Astrocyte (in vitro differentiated cells and primary cell): ENCODE data around the gene WDR89. TPM values are rescaled to one million over a fixed set of nuclear protein-coding genes. Genes with fewer than 3 reads are reported as not detected.

Experiments
- DNase-seq: peaks from one replicate; pipeline ENCODE4 v3.0.0-alpha.2; 2010; ENCODE audit warnings: low read depth
- FAIRE-seq: peaks from 2 replicates; lab custom pipeline; 2011; peaks lifted over from hg19 to GRCh38; lab: Jason Lieb, UNC
- H2AFZ ChIP-seq: 2 replicates; pipeline ENCODE4 v1.6.0; 2012; ENCODE audit warnings: low read depth, low read length, inconsistent platforms
- H3K27ac ChIP-seq: 2 replicates; pipeline ENCODE4 v1.5.1; 2011; ENCODE audit warnings: low read depth, low read length, inconsistent platforms
- H3K27me3 ChIP-seq: 2 replicates; pipeline ENCODE4 v1.6.0; 2011; ENCODE audit warnings: low read length, inconsistent platforms; ENCODE audit not compliant: insufficient read depth
- H3K36me3 ChIP-seq: 2 replicates; pipeline ENCODE4 v1.5.1; 2011; ENCODE audit warnings: low read length, inconsistent platforms; ENCODE audit not compliant: insufficient read depth
- H3K4me1 ChIP-seq: 2 replicates; pipeline ENCODE4 v1.5.1; 2011; ENCODE audit warnings: low read length, inconsistent platforms; ENCODE audit not compliant: insufficient read depth
- H3K4me2 ChIP-seq: 2 replicates; pipeline ENCODE4 v1.6.0; 2012; ENCODE audit warnings: low read length, inconsistent platforms
- H3K4me3 ChIP-seq: 2 replicates; pipeline ENCODE4 v1.5.1; 2011; ENCODE audit warnings: low read depth, mild to moderate bottlenecking, low read length, inconsistent platforms; ENCODE audit not compliant: insufficient read depth
- H3K79me2 ChIP-seq: 2 replicates; pipeline ENCODE4 v1.6.0; 2012; ENCODE audit warnings: mild to moderate bottlenecking, low read length, inconsistent platforms; ENCODE audit not compliant: insufficient read depth
- H3K9ac ChIP-seq: 2 replicates; pipeline ENCODE4 v1.6.0; 2012; ENCODE audit warnings: mild to moderate bottlenecking, low read length, inconsistent platforms
- H3K9me3 ChIP-seq: 2 replicates; pipeline ENCODE4 v1.5.1; 2012; ENCODE audit warnings: low read depth, mild to moderate bottlenecking, low read length, inconsistent platforms; ENCODE audit not compliant: insufficient read depth
- H4K20me1 ChIP-seq: 2 replicates; pipeline ENCODE4 v1.6.0; 2012; ENCODE audit warnings: low read length, inconsistent platforms; ENCODE audit not compliant: insufficient read depth
- H3K27ac Mint-ChIP-seq: one replicate; pipeline ENCODE4 v1.8.0; 2021; ENCODE audit warnings: mild to moderate bottlenecking, mixed read lengths; ENCODE audit not compliant: unreplicated experiment
- H3K27me3 Mint-ChIP-seq: one replicate; pipeline ENCODE4 v1.8.0; 2021; ENCODE audit warnings: low read depth, mixed read lengths; ENCODE audit not compliant: unreplicated experiment
- H3K36me3 Mint-ChIP-seq: one replicate; pipeline ENCODE4 v1.8.0; 2021; ENCODE audit warnings: low read depth, mixed read lengths; ENCODE audit not compliant: unreplicated experiment
- H3K4me1 Mint-ChIP-seq: one replicate; pipeline ENCODE4 v1.8.0; 2021; ENCODE audit warnings: low read depth, mixed read lengths; ENCODE audit not compliant: unreplicated experiment
- H3K4me3 Mint-ChIP-seq: one replicate; pipeline ENCODE4 v1.8.0; 2021; ENCODE audit warnings: mild to moderate bottlenecking, moderate library complexity, mixed read lengths; ENCODE audit not compliant: unreplicated experiment
- H3K9me3 Mint-ChIP-seq: one replicate; pipeline ENCODE4 v1.8.0; 2021; ENCODE audit warnings: mild to moderate bottlenecking, mixed read lengths; ENCODE audit not compliant: unreplicated experiment
- EZH2 ChIP-seq: IDR thresholded peaks from 2 replicates; pipeline ENCODE4 v1.6.1; 2012; ENCODE audit warnings: mild to moderate bottlenecking, low read length, inconsistent platforms; ENCODE audit not compliant: insufficient read depth
- total RNA-seq: library from RNA; stranded (reverse); gene quantifications from 2 replicates; pipeline ENCODE4 v1.2.1, GENCODE V29; 2021
- TF ChIP-seq, protein P1 (sequence below): IDR thresholded peaks from 2 replicates; pipeline ENCODE4 v1.5.1; 2011; ENCODE audit warnings: low read depth, mild to moderate bottlenecking, inconsistent platforms, low read length, moderate library complexity; ENCODE audit not compliant: insufficient read depth

Gene WDR89
- total RNA-seq, 1 donor from 2014 or later = 15.0 TPM

DNA sequence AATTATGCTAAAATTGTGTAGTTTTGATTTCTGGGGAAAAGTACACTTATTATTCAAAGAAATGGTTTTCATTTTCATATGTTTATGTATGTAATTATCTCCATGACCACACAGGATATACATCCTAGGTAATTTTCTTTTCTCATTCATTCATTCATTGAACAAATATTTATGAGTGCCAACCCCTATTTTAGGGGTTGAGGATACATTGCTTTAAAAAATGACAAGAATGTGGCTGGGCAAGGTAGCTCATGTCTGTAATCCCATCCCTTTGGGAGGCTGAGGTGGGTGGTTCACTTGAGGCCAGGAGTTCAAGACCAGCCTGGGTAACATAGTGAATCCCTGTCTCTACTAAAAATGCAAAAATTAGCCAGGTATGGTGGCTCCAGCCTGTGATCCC is 45.3 kb upstream of the WDR89 start:
- TF ChIP-seq, protein P1, sequence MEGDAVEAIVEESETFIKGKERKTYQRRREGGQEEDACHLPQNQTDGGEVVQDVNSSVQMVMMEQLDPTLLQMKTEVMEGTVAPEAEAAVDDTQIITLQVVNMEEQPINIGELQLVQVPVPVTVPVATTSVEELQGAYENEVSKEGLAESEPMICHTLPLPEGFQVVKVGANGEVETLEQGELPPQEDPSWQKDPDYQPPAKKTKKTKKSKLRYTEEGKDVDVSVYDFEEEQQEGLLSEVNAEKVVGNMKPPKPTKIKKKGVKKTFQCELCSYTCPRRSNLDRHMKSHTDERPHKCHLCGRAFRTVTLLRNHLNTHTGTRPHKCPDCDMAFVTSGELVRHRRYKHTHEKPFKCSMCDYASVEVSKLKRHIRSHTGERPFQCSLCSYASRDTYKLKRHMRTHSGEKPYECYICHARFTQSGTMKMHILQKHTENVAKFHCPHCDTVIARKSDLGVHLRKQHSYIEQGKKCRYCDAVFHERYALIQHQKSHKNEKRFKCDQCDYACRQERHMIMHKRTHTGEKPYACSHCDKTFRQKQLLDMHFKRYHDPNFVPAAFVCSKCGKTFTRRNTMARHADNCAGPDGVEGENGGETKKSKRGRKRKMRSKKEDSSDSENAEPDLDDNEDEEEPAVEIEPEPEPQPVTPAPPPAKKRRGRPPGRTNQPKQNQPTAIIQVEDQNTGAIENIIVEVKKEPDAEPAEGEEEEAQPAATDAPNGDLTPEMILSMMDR = no peak
- TF ChIP-seq EZH2 = no peak
- H3K27ac Mint-ChIP-seq = no peak overlapping the region
- H4K20me1 ChIP-seq = no peaks in the 10 kb centered on the region
- H3K4me1 ChIP-seq = no peaks in the 10 kb centered on the region
- H3K79me2 ChIP-seq = no peaks in the 10 kb centered on the region
- no peaks in the 10 kb centered on the region for H3K36me3 Mint-ChIP-seq
- H3K4me2 ChIP-seq = no peak overlapping the region
- DNase-seq (no peak), FAIRE-seq (no peak)
- no peak overlapping the region for H3K4me3 ChIP-seq
- no peak overlapping the region for H3K9ac ChIP-seq
- H3K4me1 Mint-ChIP-seq = no peaks in the 10 kb centered on the region
- no peak overlapping the region for H3K4me3 Mint-ChIP-seq
- no peaks in the 10 kb centered on the region for H3K9me3 Mint-ChIP-seq
- H3K9me3 ChIP-seq = no peaks in the 10 kb centered on the region
- no peaks in the 10 kb centered on the region for H3K27me3 ChIP-seq
- no peaks in the 10 kb centered on the region for H3K36me3 ChIP-seq
- no peak overlapping the region for H3K27ac ChIP-seq
- H2AFZ ChIP-seq = no peak overlapping the region
- no peaks in the 10 kb centered on the region for H3K27me3 Mint-ChIP-seq

DNA sequence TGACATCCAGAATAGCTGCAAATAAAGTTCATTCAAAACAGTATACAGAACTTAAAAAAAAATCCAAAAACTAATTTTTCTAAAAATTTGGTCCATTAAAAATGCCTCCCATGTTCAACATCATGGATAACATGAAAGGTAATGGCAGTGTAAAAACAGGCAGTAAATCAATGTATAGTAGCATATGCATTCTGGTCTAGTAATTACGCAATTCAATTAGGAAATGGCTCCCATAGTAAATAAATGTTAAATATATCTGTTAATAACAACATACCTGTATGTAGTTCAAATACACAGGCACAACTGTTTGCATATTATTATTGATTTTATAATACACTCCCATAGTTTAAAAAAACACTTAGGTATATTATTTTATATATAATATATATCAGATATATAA is 43.7 kb upstream of the WDR89 start:
- TF ChIP-seq EZH2 = no peak
- TF ChIP-seq, protein P1 = no peak
- Histone ChIP-seq H3K36me3 (no peaks in the 10 kb centered on the region), H3K4me3 (no peak overlapping the region), H3K4me2 (no peak overlapping the region), H3K79me2 (no peaks in the 10 kb centered on the region), H3K27ac (no peak overlapping the region), H3K9me3 (no peaks in the 10 kb centered on the region), H4K20me1 (no peaks in the 10 kb centered on the region), H3K27me3 (no peaks in the 10 kb centered on the region), H3K9ac (no peak overlapping the region), H3K4me1 (no peaks in the 10 kb centered on the region), H2AFZ (no peak overlapping the region)
- H3K4me3 Mint-ChIP-seq = no peak overlapping the region
- DNase-seq (no peak), FAIRE-seq (no peak)
- H3K36me3 Mint-ChIP-seq = no peaks in the 10 kb centered on the region
- H3K27ac Mint-ChIP-seq = no peak overlapping the region
- H3K27me3 Mint-ChIP-seq = no peaks in the 10 kb centered on the region
- H3K4me1 Mint-ChIP-seq = no peaks in the 10 kb centered on the region
- no peaks in the 10 kb centered on the region for H3K9me3 Mint-ChIP-seq

GRCh38 chr14:63682727-63683593 is 41.3 kb upstream of the WDR89 start:
- H3K27ac ChIP-seq = no peak overlapping the region
- no peaks in the 10 kb centered on the region for H3K27me3 Mint-ChIP-seq
- FAIRE-seq (no peak), DNase-seq (no peak)
- TF ChIP-seq, protein P1 = no peak
- TF ChIP-seq EZH2 = no peak
- no peaks in the 10 kb centered on the region for H3K36me3 ChIP-seq
- no peaks in the 10 kb centered on the region for H3K27me3 ChIP-seq
- H3K4me2 ChIP-seq = no peak overlapping the region
- H3K9me3 Mint-ChIP-seq = no peaks in the 10 kb centered on the region
- no peak overlapping the region for H2AFZ ChIP-seq
- H3K9ac ChIP-seq = no peak overlapping the region
- H3K36me3 Mint-ChIP-seq = no peaks in the 10 kb centered on the region
- peak overlapping the region; percentile 8 for H3K27ac Mint-ChIP-seq
- no peaks in the 10 kb centered on the region for H4K20me1 ChIP-seq
- H3K4me1 ChIP-seq = no peaks in the 10 kb centered on the region
- no peaks in the 10 kb centered on the region for H3K79me2 ChIP-seq
- H3K4me3 ChIP-seq = no peak overlapping the region
- no peak overlapping the region for H3K4me3 Mint-ChIP-seq
- no peaks in the 10 kb centered on the region for H3K9me3 ChIP-seq
- H3K4me1 Mint-ChIP-seq = peaks cover 3% of the 10 kb centered on the region
